Skin of body (tissue), 2 donors: Measurements from ENCODE around the gene FSD2. TPM values are rescaled to one million over a fixed set of nuclear protein-coding genes. Genes with fewer than 3 reads are reported as not detected.
"Not testable (repeated sequence)": the region's sequence is repeated elsewhere in the genome, so short reads cannot be mapped to it uniquely, and the experiment has no call there.

Experiments
- DNase-seq: peaks from one replicate; lab custom pipeline; 2025; lab: John Stamatoyannopoulos, UW
- total RNA-seq: library from RNA; depleted of rRNA; stranded (reverse); fragments of >200 nt; gene quantifications from one replicate; pipeline ENCODE4 v1.2.3, GENCODE V29; 2014

Gene FSD2
- total RNA-seq, 1 donor from 2014 or later, result 6.5 TPM

- DNase-seq, result no peak
Measured at GRCh38 chr15:82742134-82742533, 63.7 kb downstream of the FSD2 start.

- no peak for DNase-seq
Measured at GRCh38 chr15:82739086-82739485, 66.8 kb downstream of the FSD2 start.

GRCh38 chr15:82737975-82738374, 67.9 kb downstream of the FSD2 start:
- DNase-seq, result no peak

- DNase-seq, result no peak
Measured at GRCh38 chr15:82731527-82731926, 74.3 kb downstream of the FSD2 start.

GRCh38 chr15:82730022-82730530, 75.8 kb downstream of the FSD2 start:
- DNase-seq, result no peak

DNA sequence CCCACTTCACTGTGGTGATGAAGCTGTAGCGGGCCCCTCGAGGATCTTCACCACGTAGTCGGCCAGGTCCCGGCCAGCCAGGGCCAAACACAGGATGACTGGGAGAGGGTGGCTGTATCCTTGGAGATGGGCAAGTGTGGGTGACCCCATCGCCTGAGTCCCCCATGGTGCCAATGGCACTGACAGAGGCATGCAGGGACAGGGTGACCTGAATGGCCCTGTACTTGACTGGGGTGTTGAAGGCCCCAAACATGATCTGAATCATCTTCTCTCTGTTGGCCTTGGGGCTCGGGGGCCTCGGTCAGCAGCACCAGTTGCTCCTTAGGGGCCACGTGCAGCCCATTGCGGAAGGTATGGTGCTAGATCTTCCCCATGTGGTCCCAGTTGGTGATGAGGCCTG, 79.1 kb downstream of the FSD2 start:
- DNase-seq, result no peak

- no peak for DNase-seq
Measured at GRCh38 chr15:82715003-82715402, 90.9 kb downstream of the FSD2 start.

DNA sequence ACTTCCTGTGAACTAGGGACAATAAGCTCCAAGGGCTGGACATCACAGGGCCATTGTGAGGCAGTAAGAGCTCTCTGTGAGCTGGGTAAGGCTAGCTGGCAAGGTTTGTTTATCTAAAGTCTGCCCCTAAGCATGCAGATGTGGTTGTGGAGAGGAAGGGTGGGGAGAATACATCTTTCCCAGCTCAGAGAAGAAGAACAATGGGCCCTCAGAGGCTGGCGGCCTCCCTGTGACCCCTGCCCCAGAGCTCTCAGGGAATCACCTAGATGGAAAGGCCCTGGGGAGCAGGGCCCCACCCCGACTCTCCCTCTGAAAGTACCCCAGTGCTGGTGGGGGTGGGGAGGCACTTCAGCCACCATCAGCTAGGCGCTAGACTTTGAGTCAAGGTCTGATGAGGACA, 91.9 kb downstream of the FSD2 start:
- DNase-seq, result no peak

- DNase-seq, result no peak
Measured at GRCh38 chr15:82712036-82712435, 93.8 kb downstream of the FSD2 start.

DNA sequence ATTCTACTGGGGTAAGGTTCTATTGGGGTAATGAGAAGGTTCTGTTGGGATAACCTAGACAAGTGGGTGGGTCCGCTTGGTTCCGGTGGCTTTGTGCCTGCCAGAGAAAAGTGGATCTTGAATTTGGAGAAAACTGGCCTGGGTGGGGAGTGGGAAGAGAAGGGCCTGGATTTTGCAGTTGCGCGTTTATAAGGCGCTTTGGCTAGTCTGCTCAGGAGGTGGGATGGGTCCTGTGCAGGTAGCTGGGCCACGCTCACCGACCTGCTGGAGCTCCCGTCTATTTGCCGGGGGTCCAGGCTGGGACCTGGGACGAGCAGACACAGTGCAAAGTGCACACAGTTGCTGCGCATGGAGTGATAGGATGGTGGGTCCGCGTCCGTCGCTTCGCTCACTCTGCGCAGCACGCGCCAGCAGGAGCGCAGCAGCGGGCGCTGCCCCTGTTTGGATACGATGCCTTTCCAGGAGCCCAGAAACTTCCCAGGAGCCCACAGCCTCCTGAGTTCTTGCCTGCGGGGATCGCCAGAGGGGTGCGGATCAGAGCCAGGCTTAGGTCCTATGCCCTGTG, 94.9 kb downstream of the FSD2 start:
- no peak for DNase-seq

- no peak for DNase-seq
Measured at GRCh38 chr15:82710208-82710555, 95.7 kb downstream of the FSD2 start.

GRCh38 chr15:82709421-82710207, 96.3 kb downstream of the FSD2 start, which contains the start of gene AP3B2:
Gene AP3B2, minus strand, starts transcription at chr15:82709875. Its CDS starts 169 bp downstream, at chr15:82709706.
- peak; percentile 3 for DNase-seq

DNA sequence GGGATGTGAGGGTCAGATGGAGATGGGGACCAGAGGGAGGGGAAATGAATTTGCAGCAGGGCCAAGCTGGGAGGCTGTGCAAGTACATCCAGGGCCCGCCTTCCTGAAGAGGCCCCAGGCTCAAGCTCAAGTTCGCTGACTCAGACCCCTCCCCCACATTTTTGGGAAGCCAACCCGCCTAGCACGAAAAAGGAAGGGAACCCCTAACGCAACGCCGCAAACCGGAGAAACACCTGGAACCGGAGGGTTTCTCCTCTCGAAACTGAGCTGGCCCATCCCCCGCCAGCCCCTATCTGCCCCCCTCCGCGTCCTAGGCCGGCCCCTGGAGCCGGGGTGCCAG, 96.8 kb downstream of the FSD2 start:
- DNase-seq, result no peak

GRCh38 chr15:82705856-82706255, 100.0 kb downstream of the FSD2 start:
- not testable (repeated sequence) for DNase-seq

Other genes starting within 250 kb of the FSD2 start
- gene CPEB1, start 158.7 kb downstream of the FSD2 start, total RNA-seq, result 2.7 TPM
- gene AP3B2, start 96.2 kb downstream of the FSD2 start, total RNA-seq, result 0.89 TPM
- gene WHAMM, start 3.6 kb upstream of the FSD2 start, total RNA-seq, result 5.7 TPM
- gene HOMER2, start 146.7 kb upstream of the FSD2 start, total RNA-seq, result 16.8 TPM
- 32.2 TPM for gene RAMAC, start 180.1 kb upstream of the FSD2 start, total RNA-seq
- 11.7 TPM for gene C15orf40, start 205.6 kb upstream of the FSD2 start, total RNA-seq